Lower leg skin (tissue), 4 donors: Measurements from ENCODE around the gene CAPN10. TPM values are rescaled to one million over a fixed set of nuclear protein-coding genes. Genes with fewer than 3 reads are reported as not detected.

Experiments used
- DNase-seq, 2 donors: peaks; one replicate each; pipeline ENCODE4 v3.0.0-alpha.2; 2019; ENCODE audit warnings: low spot score in 2 of 2
- H3K4me3 ChIP-seq: fragments of 200-600 bp; sonication (generic); 2 replicates; pipeline ENCODE4 v1.5.1; 2017; ENCODE audit warnings: mild to moderate bottlenecking, low read depth; ENCODE audit not compliant: poor library complexity, severe bottlenecking
- CTCF ChIP-seq, 3 donors: fragments of 450-650 bp; IDR thresholded peaks; one replicate each; pipeline ENCODE4 v1.5.1; 2016; ENCODE audit warnings: antibody characterized with exemption in 3 of 3, mild to moderate bottlenecking in 3 of 3, moderate library complexity in 2 of 3
- POLR2A ChIP-seq, 2 donors: fragments of 450-650 bp; IDR thresholded peaks; one replicate each; pipeline ENCODE4 v1.6.1; 2016 to 2017; ENCODE audit warnings: antibody characterized with exemption in 2 of 2, mild to moderate bottlenecking in 1 of 2, moderate library complexity in 1 of 2
- WGBS, 2 donors: methylation state at CpG; one replicate each; pipeline ENCODE4 v1.1.5; 2018; 5-methylcytosine and 5-hydroxymethylcytosine counted together
- intact Hi-C: fragments of 100-400 bp; cut with DNase I; formaldehyde crosslinking; loops from one replicate; pipeline ENCODE4 v1.15.0; 2023; ENCODE audit warnings: low total_unique reads
- total RNA-seq, 4 donors: library from RNA; depleted of rRNA; stranded (reverse); fragments of >200 nt; gene quantifications; one replicate each; pipeline ENCODE4 v1.1.0, GENCODE V29; 2016

Gene CAPN10
- total RNA-seq, 4 donors from 2014 or later = 25.6 to 38.0 (median 28.4) TPM

GRCh38 chr2:240570531-240571313 lies 15.8 kb upstream of the CAPN10 start:
- H3K4me3 ChIP-seq = no peak overlapping the region
- WGBS, 2 donors = 71 to 72% methylated on average over 9 to 10 of the region's 11 CpGs
- peak in 1 of 2 donors; percentile 75 for DNase-seq

GRCh38 chr2:240571314-240571973 lies 15.1 kb upstream of the CAPN10 start:
- intact Hi-C loops = no loop called here
- TF ChIP-seq CTCF (IDR thresholded peaks at IDR 0.05) (no peak), POLR2A (IDR thresholded peaks at IDR 0.05) (no peak)
- DNase-seq = peak in 1 of 2 donors; percentile 78
- no peak overlapping the region for H3K4me3 ChIP-seq
- WGBS, 2 donors = 82 to 89% methylated on average over 18 of the region's 18 CpGs

More at GRCh38 chr2:240570531-240571313, 15.8 kb upstream of the CAPN10 start:
- intact Hi-C loops = no loop called here
- no peak for TF ChIP-seq POLR2A (IDR thresholded peaks at IDR 0.05)
- no peak for TF ChIP-seq CTCF (IDR thresholded peaks at IDR 0.05)

- TF ChIP-seq CTCF (IDR thresholded peaks at IDR 0.05) = no peak
- TF ChIP-seq POLR2A (IDR thresholded peaks at IDR 0.05) = no peak
- 89 to 92% methylated on average over 24 to 29 of the region's 30 CpGs for WGBS, 2 donors
- intact Hi-C loops = no loop called here
- H3K4me3 ChIP-seq = no peak overlapping the region
- DNase-seq = no peak
Measured at GRCh38 chr2:240572141-240573031, 14.1 kb upstream of the CAPN10 start.

- WGBS, 2 donors = 78 to 87% methylated on average over 11 to 13 of the region's 20 CpGs
- TF ChIP-seq POLR2A (IDR thresholded peaks at IDR 0.05) (no peak), CTCF (IDR thresholded peaks at IDR 0.05) (no peak)
- no peak for DNase-seq
- intact Hi-C loops = no loop called here
- H3K4me3 ChIP-seq = no peak overlapping the region
Measured at GRCh38 chr2:240573071-240573515, 13.4 kb upstream of the CAPN10 start.

- intact Hi-C loops = no loop called here
- WGBS, 2 donors = 90 to 92% methylated on average over 32 to 33 of the region's 37 CpGs
- H3K4me3 ChIP-seq = no peak overlapping the region
- TF ChIP-seq POLR2A (IDR thresholded peaks at IDR 0.05) (no peak), CTCF (IDR thresholded peaks at IDR 0.05) (no peak)
- DNase-seq = no peak
Measured at GRCh38 chr2:240573516-240574385, 12.8 kb upstream of the CAPN10 start.
